AG10803 (cell line): ENCODE data around the gene COL25A1.
"Not testable (repeated sequence)": the region's sequence is repeated elsewhere in the genome, so short reads cannot be mapped to it uniquely, and the experiment has no call there.

Experiments
- DNase-seq: peaks from one replicate; pipeline ENCODE4 v3.0.0; 2010; ENCODE audit warnings: low read depth
- H3K4me3 ChIP-seq: 2 replicates; pipeline ENCODE4 v1.5.1; 2011; ENCODE audit warnings: mild to moderate bottlenecking, low read length, control low read depth
- CTCF ChIP-seq: conservative IDR thresholded peaks from 2 replicates; pipeline ENCODE4 v1.5.1; 2011; ENCODE audit warnings: mild to moderate bottlenecking, low read length, control low read depth, inconsistent platforms

The COL25A1 gene

GRCh38 chr4:109155084-109155483, 147.4 kb downstream of the COL25A1 start:
- no peak for DNase-seq
- TF ChIP-seq CTCF = no peak

GRCh38 chr4:109154424-109154823, 148.0 kb downstream of the COL25A1 start:
- no peak for TF ChIP-seq CTCF
- H3K4me3 ChIP-seq = no peak overlapping the region
- DNase-seq = no peak

More at GRCh38 chr4:109155084-109155483, 147.4 kb downstream of the COL25A1 start:
- no peak overlapping the region for H3K4me3 ChIP-seq

- no peak overlapping the region for H3K4me3 ChIP-seq
- no peak for TF ChIP-seq CTCF
- DNase-seq = no peak
These were observed 152.6 kb downstream of the COL25A1 start for GRCh38 chr4:109149836-109150235.

- no peak overlapping the region for H3K4me3 ChIP-seq
- no peak for TF ChIP-seq CTCF
- no peak for DNase-seq
These were observed 153.8 kb downstream of the COL25A1 start for GRCh38 chr4:109148577-109149075.

- no peak for TF ChIP-seq CTCF
- no peak for DNase-seq
- no peak overlapping the region for H3K4me3 ChIP-seq
These were observed 155.3 kb downstream of the COL25A1 start for GRCh38 chr4:109147135-109147534.

GRCh38 chr4:109146499-109146898, 156.0 kb downstream of the COL25A1 start:
- H3K4me3 ChIP-seq = no peak overlapping the region
- TF ChIP-seq CTCF = no peak
- DNase-seq = no peak

- DNase-seq = not testable (repeated sequence)
These were observed 164.3 kb downstream of the COL25A1 start for GRCh38 chr4:109138125-109138524.

GRCh38 chr4:109134921-109135320, 167.5 kb downstream of the COL25A1 start:
- no peak for DNase-seq
- TF ChIP-seq CTCF = no peak
- no peak overlapping the region for H3K4me3 ChIP-seq

More at GRCh38 chr4:109138125-109138524, 164.3 kb downstream of the COL25A1 start:
- not testable (repeated sequence) for H3K4me3 ChIP-seq
